ENCODE results near the gene SLC26A9. TPM values are rescaled to one million over a fixed set of nuclear protein-coding genes. Genes with fewer than 3 reads are reported as not detected.

Gene SLC26A9
- total and polyA plus RNA-seq, 2 donors, result 0.09 to 0.41 TPM

- 64% methylated on average over 8 of the region's 8 CpGs for WGBS
- no peaks in the 10 kb centered on the region for H3K9me3 ChIP-seq (ENCODE audit: control insufficient read depth in 2 of 2, insufficient read depth in 1 of 2, low read length in 1 of 2)
- no peak overlapping the region for H3K4me3 ChIP-seq (ENCODE audit: low read length in 2 of 2)
- no peaks in the 10 kb centered on the region for H3K36me3 ChIP-seq (ENCODE audit: control insufficient read depth in 2 of 2, insufficient read depth in 2 of 2, low read length in 1 of 2)
- H3K27me3 ChIP-seq (ENCODE audit: control insufficient read depth in 2 of 2, insufficient read depth in 1 of 2, low read length in 1 of 2), result peaks cover 0 to 6% of the 10 kb centered on the region in 2 donors
- peak; percentile 33 to 76 (median 55) for DNase-seq (ENCODE audit: low read depth in 6 of 9, low spot score in 9 of 9)
- H3K27ac ChIP-seq (ENCODE audit: low read depth in 1 of 2, low read length in 1 of 2), result no peak overlapping the region
- H3K4me1 ChIP-seq (ENCODE audit: control insufficient read depth in 2 of 2, insufficient read depth in 2 of 2, low read length in 2 of 2), result no peaks in the 10 kb centered on the region
Measured at GRCh38 chr1:205918955-205919746, 24.1 kb downstream of the SLC26A9 start.

GRCh38 chr1:205917466-205918238 lies 25.6 kb downstream of the SLC26A9 start:
- Histone ChIP-seq H3K9me3 (ENCODE audit: control insufficient read depth in 2 of 2, insufficient read depth in 1 of 2, low read length in 1 of 2) (no peaks in the 10 kb centered on the region), H3K36me3 (ENCODE audit: control insufficient read depth in 2 of 2, insufficient read depth in 2 of 2, low read length in 1 of 2) (no peaks in the 10 kb centered on the region), H3K4me3 (ENCODE audit: low read length in 2 of 2) (no peak overlapping the region), H3K4me1 (ENCODE audit: control insufficient read depth in 2 of 2, insufficient read depth in 2 of 2, low read length in 2 of 2) (no peaks in the 10 kb centered on the region), H3K27me3 (ENCODE audit: control insufficient read depth in 2 of 2, insufficient read depth in 1 of 2, low read length in 1 of 2) (peaks cover 0 to 6% of the 10 kb centered on the region in 2 donors), H3K27ac (ENCODE audit: low read depth in 1 of 2, low read length in 1 of 2) (no peak overlapping the region)
- WGBS, result 83% methylated on average over 8 of the region's 8 CpGs
- no peak for DNase-seq (ENCODE audit: low read depth in 6 of 9, low spot score in 9 of 9)

- Histone ChIP-seq H3K9me3 (ENCODE audit: control insufficient read depth in 2 of 2, insufficient read depth in 1 of 2, low read length in 1 of 2) (no peaks in the 10 kb centered on the region), H3K27me3 (ENCODE audit: control insufficient read depth in 2 of 2, insufficient read depth in 1 of 2, low read length in 1 of 2) (peaks cover 0 to 6% of the 10 kb centered on the region in 2 donors), H3K36me3 (ENCODE audit: control insufficient read depth in 2 of 2, insufficient read depth in 2 of 2, low read length in 1 of 2) (no peaks in the 10 kb centered on the region), H3K4me1 (ENCODE audit: control insufficient read depth in 2 of 2, insufficient read depth in 2 of 2, low read length in 2 of 2) (no peaks in the 10 kb centered on the region), H3K4me3 (ENCODE audit: low read length in 2 of 2) (no peak overlapping the region), H3K27ac (ENCODE audit: low read depth in 1 of 2, low read length in 1 of 2) (no peak overlapping the region)
- no peak for DNase-seq (ENCODE audit: low read depth in 6 of 9, low spot score in 9 of 9)
- 97% methylated on average over 7 of the region's 7 CpGs for WGBS
Measured at GRCh38 chr1:205916541-205916940, 26.7 kb downstream of the SLC26A9 start.

GRCh38 chr1:205915354-205915990 lies 27.8 kb downstream of the SLC26A9 start:
- no peak for DNase-seq (ENCODE audit: low read depth in 6 of 9, low spot score in 9 of 9)
- peaks cover 0 to 6% of the 10 kb centered on the region in 2 donors for H3K27me3 ChIP-seq (ENCODE audit: control insufficient read depth in 2 of 2, insufficient read depth in 1 of 2, low read length in 1 of 2)
- 70% methylated on average over 10 of the region's 10 CpGs for WGBS
- no peak overlapping the region for H3K4me3 ChIP-seq (ENCODE audit: low read length in 2 of 2)
- H3K27ac ChIP-seq (ENCODE audit: low read depth in 1 of 2, low read length in 1 of 2), result no peak overlapping the region
- no peaks in the 10 kb centered on the region for H3K4me1 ChIP-seq (ENCODE audit: control insufficient read depth in 2 of 2, insufficient read depth in 2 of 2, low read length in 2 of 2)
- H3K9me3 ChIP-seq (ENCODE audit: control insufficient read depth in 2 of 2, insufficient read depth in 1 of 2, low read length in 1 of 2), result no peaks in the 10 kb centered on the region
- H3K36me3 ChIP-seq (ENCODE audit: control insufficient read depth in 2 of 2, insufficient read depth in 2 of 2, low read length in 1 of 2), result no peaks in the 10 kb centered on the region

- H3K27me3 ChIP-seq (ENCODE audit: control insufficient read depth in 2 of 2, insufficient read depth in 1 of 2, low read length in 1 of 2), result peaks cover 0 to 6% of the 10 kb centered on the region in 2 donors
- no peak overlapping the region for H3K4me3 ChIP-seq (ENCODE audit: low read length in 2 of 2)
- H3K36me3 ChIP-seq (ENCODE audit: control insufficient read depth in 2 of 2, insufficient read depth in 2 of 2, low read length in 1 of 2), result no peaks in the 10 kb centered on the region
- H3K27ac ChIP-seq (ENCODE audit: low read depth in 1 of 2, low read length in 1 of 2), result no peak overlapping the region
- H3K4me1 ChIP-seq (ENCODE audit: control insufficient read depth in 2 of 2, insufficient read depth in 2 of 2, low read length in 2 of 2), result no peaks in the 10 kb centered on the region
- DNase-seq (ENCODE audit: low read depth in 6 of 9, low spot score in 9 of 9), result no peak
- WGBS, result 94% methylated on average over 7 of the region's 7 CpGs
- no peaks in the 10 kb centered on the region for H3K9me3 ChIP-seq (ENCODE audit: control insufficient read depth in 2 of 2, insufficient read depth in 1 of 2, low read length in 1 of 2)
Measured at GRCh38 chr1:205914730-205915129, 28.5 kb downstream of the SLC26A9 start.

GRCh38 chr1:205914155-205914507 lies 29.1 kb downstream of the SLC26A9 start:
- Histone ChIP-seq H3K36me3 (ENCODE audit: control insufficient read depth in 2 of 2, insufficient read depth in 2 of 2, low read length in 1 of 2) (no peaks in the 10 kb centered on the region), H3K27me3 (ENCODE audit: control insufficient read depth in 2 of 2, insufficient read depth in 1 of 2, low read length in 1 of 2) (peaks cover 0 to 6% of the 10 kb centered on the region in 2 donors), H3K4me3 (ENCODE audit: low read length in 2 of 2) (no peak overlapping the region), H3K27ac (ENCODE audit: low read depth in 1 of 2, low read length in 1 of 2) (no peak overlapping the region), H3K9me3 (ENCODE audit: control insufficient read depth in 2 of 2, insufficient read depth in 1 of 2, low read length in 1 of 2) (no peaks in the 10 kb centered on the region), H3K4me1 (ENCODE audit: control insufficient read depth in 2 of 2, insufficient read depth in 2 of 2, low read length in 2 of 2) (no peaks in the 10 kb centered on the region)
- no peak for DNase-seq (ENCODE audit: low read depth in 6 of 9, low spot score in 9 of 9)
- WGBS, result 97% methylated on average over 2 of the region's 2 CpGs

GRCh38 chr1:205913451-205914154 lies 29.7 kb downstream of the SLC26A9 start:
- DNase-seq (ENCODE audit: low read depth in 6 of 9, low spot score in 9 of 9), result no peak
- H3K9me3 ChIP-seq (ENCODE audit: control insufficient read depth in 2 of 2, insufficient read depth in 1 of 2, low read length in 1 of 2), result no peaks in the 10 kb centered on the region
- H3K36me3 ChIP-seq (ENCODE audit: control insufficient read depth in 2 of 2, insufficient read depth in 2 of 2, low read length in 1 of 2), result no peaks in the 10 kb centered on the region
- H3K27ac ChIP-seq (ENCODE audit: low read depth in 1 of 2, low read length in 1 of 2), result no peak overlapping the region
- 94% methylated on average over 4 of the region's 4 CpGs for WGBS
- H3K27me3 ChIP-seq (ENCODE audit: control insufficient read depth in 2 of 2, insufficient read depth in 1 of 2, low read length in 1 of 2), result peaks cover 0 to 6% of the 10 kb centered on the region in 2 donors
- no peak overlapping the region for H3K4me3 ChIP-seq (ENCODE audit: low read length in 2 of 2)
- no peaks in the 10 kb centered on the region for H3K4me1 ChIP-seq (ENCODE audit: control insufficient read depth in 2 of 2, insufficient read depth in 2 of 2, low read length in 2 of 2)

- Histone ChIP-seq H3K4me1 (ENCODE audit: control insufficient read depth in 2 of 2, insufficient read depth in 2 of 2, low read length in 2 of 2) (no peaks in the 10 kb centered on the region), H3K9me3 (ENCODE audit: control insufficient read depth in 2 of 2, insufficient read depth in 1 of 2, low read length in 1 of 2) (no peaks in the 10 kb centered on the region), H3K27ac (ENCODE audit: low read depth in 1 of 2, low read length in 1 of 2) (no peak overlapping the region), H3K27me3 (ENCODE audit: control insufficient read depth in 2 of 2, insufficient read depth in 1 of 2, low read length in 1 of 2) (no peaks in the 10 kb centered on the region), H3K4me3 (ENCODE audit: low read length in 2 of 2) (no peak overlapping the region), H3K36me3 (ENCODE audit: control insufficient read depth in 2 of 2, insufficient read depth in 2 of 2, low read length in 1 of 2) (no peaks in the 10 kb centered on the region)
- no peak for DNase-seq (ENCODE audit: low read depth in 6 of 9, low spot score in 9 of 9)
- WGBS, result 64% methylated on average over 2 of the region's 2 CpGs
Measured at GRCh38 chr1:205907794-205908193, 35.5 kb downstream of the SLC26A9 start.

All from thymus (tissue), 11 donors.